Raji (cell line): ENCODE results near the gene INHBA.

ENCODE experiments used
- POLR2A ChIP-seq: IDR thresholded peaks from 2 replicates; pipeline ENCODE4 v1.6.1; 2011; ENCODE audit warnings: low read depth, low read length, control low read depth; ENCODE audit not compliant: insufficient read depth

Gene INHBA

GRCh38 chr7:41699516-41699915 is 3.4 kb downstream of the INHBA start:
- TF ChIP-seq POLR2A = no peak

GRCh38 chr7:41698726-41699125 is 4.2 kb downstream of the INHBA start:
- TF ChIP-seq POLR2A = no peak

- no peak for TF ChIP-seq POLR2A
Measured at GRCh38 chr7:41698114-41698513, 4.8 kb downstream of the INHBA start.

- TF ChIP-seq POLR2A = no peak
Measured at GRCh38 chr7:41696323-41696916, 6.5 kb downstream of the INHBA start.

- no peak for TF ChIP-seq POLR2A
Measured at GRCh38 chr7:41695661-41696322, 7.1 kb downstream of the INHBA start.

- TF ChIP-seq POLR2A = no peak
Measured at GRCh38 chr7:41694495-41694894, 8.4 kb downstream of the INHBA start.

- no peak for TF ChIP-seq POLR2A
Measured at GRCh38 chr7:41693150-41693997, 9.5 kb downstream of the INHBA start.

- no peak for TF ChIP-seq POLR2A
Measured at GRCh38 chr7:41692251-41692650, 10.6 kb downstream of the INHBA start.

- no peak for TF ChIP-seq POLR2A
Measured at GRCh38 chr7:41691286-41692190, 11.4 kb downstream of the INHBA start.

GRCh38 chr7:41689815-41690214 is 13.1 kb downstream of the INHBA start:
- TF ChIP-seq POLR2A = no peak

- TF ChIP-seq POLR2A = no peak
Measured at GRCh38 chr7:41688906-41689305, 14.0 kb downstream of the INHBA start.

- no peak for TF ChIP-seq POLR2A
Measured at GRCh38 chr7:41688012-41688625, 14.8 kb downstream of the INHBA start.

- no peak for TF ChIP-seq POLR2A
Measured at GRCh38 chr7:41685684-41686083, 17.2 kb downstream of the INHBA start.

- no peak for TF ChIP-seq POLR2A
Measured at GRCh38 chr7:41682422-41682821, 20.5 kb downstream of the INHBA start.

GRCh38 chr7:41679566-41679965 is 23.3 kb downstream of the INHBA start:
- no peak for TF ChIP-seq POLR2A
